Smooth muscle cell of the brain vasculature (primary cell): ENCODE results near the gene PRIMA1.

Source experiments
- DNase-seq: peaks from one replicate; pipeline ENCODE4 v3.0.0-alpha.2; 2012; ENCODE audit warnings: low read depth, low spot score

The PRIMA1 gene

DNA sequence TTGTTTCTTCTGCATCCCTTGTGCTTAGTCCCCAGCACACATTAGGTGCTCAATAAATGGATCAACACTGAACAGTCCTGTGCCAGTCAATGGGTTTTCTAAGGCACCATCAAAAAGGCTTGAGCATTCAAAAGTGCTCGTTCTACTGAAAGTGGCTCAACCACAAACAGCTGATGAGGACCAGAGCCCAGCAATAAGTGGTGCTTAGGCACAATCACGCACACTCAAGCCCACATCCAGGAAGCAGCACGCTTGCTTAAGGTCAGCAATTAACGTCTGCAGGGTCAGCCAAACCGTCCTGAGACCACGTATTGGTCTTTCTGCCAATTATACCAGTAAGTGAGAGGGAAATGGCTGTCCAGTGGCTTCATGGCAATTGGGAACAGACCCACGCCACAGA lies 56.5 kb downstream of the PRIMA1 start:
- no peak for DNase-seq

- DNase-seq, result no peak
Observed at GRCh38 chr14:93729993-93730392, 58.3 kb downstream of the PRIMA1 start.

GRCh38 chr14:93728651-93729016 lies 59.7 kb downstream of the PRIMA1 start:
- DNase-seq, result no peak

DNA sequence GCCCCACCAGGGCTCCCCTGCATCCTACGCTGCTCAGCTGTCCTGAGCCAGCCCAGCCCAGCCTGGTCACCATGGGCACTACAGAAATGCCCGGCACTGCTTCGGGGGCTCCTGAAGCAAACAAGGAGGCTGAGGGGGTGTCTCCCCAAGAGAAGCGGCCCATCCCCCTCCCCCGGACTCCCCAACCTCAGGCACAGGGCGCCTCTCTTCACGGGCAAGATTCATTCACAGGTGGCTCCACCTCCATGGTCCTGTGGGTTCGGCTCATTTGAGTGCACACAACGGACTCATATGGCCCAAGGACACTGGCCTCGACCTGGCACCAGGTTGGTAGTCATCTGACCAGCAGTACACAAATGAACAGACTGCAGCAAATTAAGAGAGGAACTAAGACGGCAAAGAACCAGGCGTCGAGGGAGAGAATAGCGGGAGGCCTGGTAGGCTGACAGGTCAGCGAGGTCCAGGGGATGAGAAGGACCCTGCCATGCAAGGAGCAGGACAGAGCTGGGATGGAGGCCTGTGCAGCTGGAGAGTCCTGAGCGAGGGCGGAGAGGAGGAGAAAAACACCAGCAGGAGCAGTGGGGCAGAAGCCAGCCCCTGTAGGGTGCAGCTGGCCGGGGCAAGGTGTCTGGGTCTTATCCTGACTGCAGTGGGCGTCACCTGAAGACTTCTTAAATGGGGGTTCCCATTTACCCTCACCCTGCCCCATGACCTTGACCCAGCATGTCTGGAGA lies 60.2 kb downstream of the PRIMA1 start:
- no peak for DNase-seq

DNA sequence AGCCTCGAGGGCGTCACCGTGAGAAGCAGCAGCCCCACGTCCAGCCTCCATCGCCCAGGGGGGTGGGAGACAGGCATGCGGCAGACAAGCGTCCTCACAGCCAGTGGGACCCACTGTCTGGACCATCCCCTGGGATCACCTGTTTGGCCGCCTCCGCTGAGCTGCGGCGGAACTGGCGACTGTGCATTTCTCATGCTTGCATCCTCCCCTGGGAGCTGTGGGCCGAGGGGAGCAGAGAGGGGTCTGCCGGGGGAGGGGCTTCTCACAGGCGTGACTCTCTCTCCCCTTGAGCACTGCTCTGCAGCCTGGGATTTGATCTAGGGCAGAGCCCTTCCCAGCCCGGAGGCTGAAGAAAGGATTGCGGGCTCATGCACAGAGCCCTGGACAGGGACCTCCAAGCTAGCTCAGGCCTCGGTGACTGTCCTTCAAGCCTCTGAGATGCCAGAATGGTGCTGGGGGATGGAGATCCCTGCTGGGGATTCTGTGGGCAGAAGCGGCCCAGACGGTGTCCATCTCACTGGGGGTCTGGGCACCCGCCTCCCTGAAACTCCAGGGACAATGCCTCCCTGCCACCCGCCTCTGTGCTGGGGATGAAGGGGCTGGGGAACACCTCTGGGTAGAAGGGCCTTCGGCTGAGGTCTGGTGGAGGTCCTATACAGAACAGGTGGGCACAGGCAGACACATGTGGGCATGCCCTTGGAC lies 61.1 kb downstream of the PRIMA1 start:
- DNase-seq, result no peak

GRCh38 chr14:93725993-93726392 lies 62.3 kb downstream of the PRIMA1 start:
- no peak for DNase-seq

GRCh38 chr14:93725002-93725582 lies 63.2 kb downstream of the PRIMA1 start:
- DNase-seq, result no peak

- DNase-seq, result no peak
Observed at GRCh38 chr14:93723001-93723400, 65.3 kb downstream of the PRIMA1 start.

DNA sequence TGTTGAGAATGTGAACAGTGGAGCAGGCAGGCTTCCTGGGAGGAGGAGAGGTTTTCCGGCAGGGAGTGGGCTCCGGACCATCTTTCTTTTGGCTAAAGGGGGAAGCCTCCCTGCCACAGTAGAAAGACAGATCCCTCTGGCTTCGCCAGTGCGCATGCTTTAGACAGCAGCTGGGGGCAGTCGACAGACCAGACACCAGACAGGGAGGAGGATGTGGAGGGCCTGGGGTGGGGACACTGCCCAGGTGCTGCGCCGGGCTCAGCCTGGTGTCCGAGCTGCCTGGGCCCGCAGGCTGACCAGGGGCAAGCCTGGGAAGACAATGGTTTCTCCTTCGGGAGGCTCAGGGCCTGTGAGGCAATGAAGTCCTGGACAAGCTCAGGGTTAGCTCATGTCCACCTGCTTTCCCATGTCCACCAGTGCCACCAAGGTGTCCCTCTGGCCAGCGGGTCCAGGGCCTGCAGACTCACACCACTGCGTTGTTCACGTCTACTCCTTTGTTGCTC lies 67.3 kb downstream of the PRIMA1 start:
- no peak for DNase-seq

GRCh38 chr14:93720076-93720815 lies 68.0 kb downstream of the PRIMA1 start:
- DNase-seq, result no peak

DNA sequence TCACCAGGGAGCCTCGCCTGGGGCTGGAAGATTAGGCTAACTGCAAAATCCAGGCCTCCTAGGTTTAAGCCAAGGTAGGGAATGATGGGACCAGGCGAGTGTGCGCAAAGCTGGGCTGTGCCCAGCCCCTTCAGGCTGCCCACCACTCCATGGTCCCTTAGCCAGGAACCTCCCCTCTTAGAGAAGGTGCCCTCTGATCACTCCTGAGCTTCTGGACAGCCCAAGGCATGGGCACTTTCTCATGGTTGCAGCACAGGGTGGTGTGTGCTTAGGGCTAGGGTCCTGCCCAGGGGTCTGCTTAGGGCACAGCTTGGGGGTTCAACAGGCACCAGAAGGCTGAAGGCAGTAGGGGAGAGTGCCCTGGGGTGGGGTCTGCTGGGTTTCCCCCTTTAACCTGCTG lies 69.0 kb downstream of the PRIMA1 start:
- DNase-seq, result no peak

- no peak for DNase-seq
Observed at GRCh38 chr14:93717668-93718320, 70.5 kb downstream of the PRIMA1 start.

DNA sequence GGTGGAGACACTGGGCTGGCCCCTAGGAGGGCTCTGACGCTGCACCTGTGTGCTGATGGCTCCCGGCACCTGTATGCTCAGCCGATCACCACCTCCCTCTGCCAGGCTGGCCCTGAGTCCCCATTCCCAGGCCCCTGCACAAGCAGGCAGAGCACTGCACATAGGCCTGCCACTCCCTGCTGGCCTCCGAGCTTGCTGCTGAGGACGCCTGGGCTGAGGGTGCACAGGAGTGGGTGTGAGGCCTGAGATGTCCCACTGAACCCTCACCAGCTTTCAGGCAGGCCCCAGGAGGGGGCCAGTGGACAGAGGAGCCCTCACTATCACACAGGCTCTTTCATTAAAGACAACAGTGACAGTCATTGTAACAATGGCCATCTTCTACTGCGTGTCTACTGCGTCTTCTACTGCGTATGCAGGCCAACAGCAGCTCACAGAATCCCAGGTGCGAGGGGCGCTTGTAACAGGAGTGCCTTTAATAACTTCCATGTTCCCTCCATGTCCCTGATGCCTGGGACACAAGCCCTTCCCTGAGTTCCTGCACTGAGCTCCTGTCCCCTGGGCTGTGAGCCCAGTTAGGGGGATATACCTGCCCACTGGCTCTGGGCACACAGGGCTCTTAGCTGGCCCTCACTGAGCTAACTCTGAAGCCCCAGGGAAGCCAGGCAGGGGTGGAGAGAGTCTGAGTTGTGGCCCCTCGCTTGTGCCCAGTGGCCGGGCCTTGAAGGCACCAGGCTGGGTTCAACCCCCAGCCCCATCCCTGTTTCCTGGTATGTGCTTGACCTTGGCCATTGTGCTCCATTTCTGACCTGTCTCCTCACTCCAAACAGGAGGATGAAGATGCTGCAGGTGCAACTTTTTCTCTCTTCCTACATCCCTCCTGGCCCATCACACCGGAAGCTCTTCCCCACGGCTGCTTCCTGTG lies 71.3 kb downstream of the PRIMA1 start:
- no peak for DNase-seq

GRCh38 chr14:93716002-93716745 lies 72.1 kb downstream of the PRIMA1 start:
- DNase-seq, result no peak

DNA sequence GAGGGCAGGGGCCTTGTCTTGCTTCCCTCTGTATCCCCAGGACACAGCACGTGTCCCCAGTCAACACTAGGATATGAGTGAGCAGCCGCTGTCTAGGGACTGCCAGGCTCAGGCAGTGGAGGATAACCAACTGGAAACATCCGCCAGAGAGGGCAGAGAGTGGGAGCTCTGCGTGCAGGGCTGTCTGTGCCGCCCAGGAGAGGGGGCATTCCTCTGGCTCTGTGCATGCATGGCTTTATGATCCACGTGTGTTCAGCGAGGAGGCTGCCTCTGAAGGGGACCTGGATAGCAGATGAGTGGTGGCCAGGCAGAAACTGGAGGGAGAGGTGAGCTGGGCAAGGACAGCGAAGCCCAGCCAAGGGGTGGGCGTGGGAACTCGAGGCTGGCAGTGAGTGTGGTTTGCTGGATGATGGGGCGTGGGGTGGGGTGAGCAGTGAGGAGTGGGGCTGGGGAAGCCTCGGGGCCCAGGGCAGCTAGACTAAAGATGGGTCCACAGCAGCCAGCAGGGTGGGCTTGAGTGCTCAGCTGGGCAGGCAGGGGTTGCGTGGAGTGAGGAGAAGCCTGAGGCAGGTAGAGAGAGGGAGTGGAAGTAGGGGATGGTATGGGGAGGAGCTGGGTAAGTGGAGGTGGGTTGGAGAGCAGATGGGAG lies 72.9 kb downstream of the PRIMA1 start:
- no peak for DNase-seq

DNA sequence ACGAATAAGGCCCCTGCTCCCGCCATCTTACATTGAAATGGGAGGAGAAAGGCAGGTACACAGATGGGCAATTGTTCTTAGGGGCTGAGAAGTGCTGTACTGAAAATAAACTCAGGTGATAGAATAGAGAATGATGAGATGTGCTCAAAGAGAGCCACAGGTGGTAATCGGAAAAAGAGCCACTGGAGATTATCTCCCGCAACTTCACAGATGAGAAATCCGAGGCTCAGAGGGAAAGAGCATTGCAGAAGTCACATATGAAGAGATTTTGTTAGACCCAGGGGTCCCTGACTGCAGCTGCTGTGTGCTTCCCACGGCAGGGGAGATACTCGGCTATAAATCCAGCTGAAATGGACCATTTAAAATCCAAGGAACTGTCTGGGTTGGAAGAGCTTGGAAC lies 73.7 kb downstream of the PRIMA1 start:
- no peak for DNase-seq

- DNase-seq, result no peak
Observed at GRCh38 chr14:93713726-93714405, 74.4 kb downstream of the PRIMA1 start.

DNA sequence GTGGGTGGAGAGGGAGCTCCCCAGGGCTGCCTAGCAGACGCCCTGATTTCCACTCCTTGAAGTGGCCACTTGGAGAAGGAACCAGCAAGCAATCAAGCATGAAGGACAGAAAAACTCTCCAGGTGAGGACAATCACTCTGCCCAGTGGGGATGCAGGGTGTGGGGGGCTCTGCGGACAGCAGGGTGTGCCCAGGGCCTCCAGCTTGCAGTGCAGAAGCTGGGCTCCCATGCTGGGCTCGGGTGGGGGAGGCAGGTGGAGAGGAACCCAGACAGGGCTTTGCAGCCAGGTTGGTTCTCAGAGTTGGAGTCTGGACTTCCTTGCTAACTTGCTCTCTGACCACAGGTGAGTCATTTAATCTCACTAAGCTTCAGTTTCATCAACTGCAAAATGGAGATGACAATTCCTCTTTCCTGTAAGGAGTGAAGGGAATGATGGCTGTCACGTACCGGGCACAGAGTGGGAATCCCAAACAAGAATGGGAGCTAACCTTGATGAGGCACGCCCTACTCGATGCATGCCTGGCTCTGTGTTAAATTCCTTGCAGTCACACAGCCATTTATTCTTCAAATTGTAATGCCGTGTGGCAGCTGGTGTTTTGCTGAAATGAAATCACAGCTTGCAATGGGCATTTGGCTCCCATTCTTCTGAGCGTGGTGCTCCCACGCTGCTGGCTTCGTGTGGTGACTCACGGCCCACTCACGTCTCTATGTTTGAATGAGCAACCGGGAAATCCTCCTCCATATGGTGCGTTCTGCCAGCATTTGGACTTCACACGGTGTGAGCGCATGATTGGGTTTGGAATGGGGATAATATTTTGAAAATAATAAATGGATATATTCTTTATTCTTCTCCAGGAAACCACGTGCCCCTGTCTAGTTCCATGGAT lies 75.2 kb downstream of the PRIMA1 start:
- DNase-seq, result no peak
